Middle frontal gyrus (tissue), 1 donor: ENCODE data around the gene SYNJ1.
"Not testable (repeated sequence)": the region's sequence is repeated elsewhere in the genome, so short reads cannot be mapped to it uniquely, and the experiment has no call there.

Experiments used
- DNase-seq: peaks from one replicate; pipeline ENCODE4 v3.0.0-alpha.2; 2015; ENCODE audit warnings: low spot score; ENCODE audit errors: extremely low spot score

The SYNJ1 gene

GRCh38 chr21:32690085-32690484 lies 37.7 kb downstream of the SYNJ1 start:
- no peak for DNase-seq

- DNase-seq = no peak
Measured at GRCh38 chr21:32687643-32688345, 40.0 kb downstream of the SYNJ1 start.

DNA sequence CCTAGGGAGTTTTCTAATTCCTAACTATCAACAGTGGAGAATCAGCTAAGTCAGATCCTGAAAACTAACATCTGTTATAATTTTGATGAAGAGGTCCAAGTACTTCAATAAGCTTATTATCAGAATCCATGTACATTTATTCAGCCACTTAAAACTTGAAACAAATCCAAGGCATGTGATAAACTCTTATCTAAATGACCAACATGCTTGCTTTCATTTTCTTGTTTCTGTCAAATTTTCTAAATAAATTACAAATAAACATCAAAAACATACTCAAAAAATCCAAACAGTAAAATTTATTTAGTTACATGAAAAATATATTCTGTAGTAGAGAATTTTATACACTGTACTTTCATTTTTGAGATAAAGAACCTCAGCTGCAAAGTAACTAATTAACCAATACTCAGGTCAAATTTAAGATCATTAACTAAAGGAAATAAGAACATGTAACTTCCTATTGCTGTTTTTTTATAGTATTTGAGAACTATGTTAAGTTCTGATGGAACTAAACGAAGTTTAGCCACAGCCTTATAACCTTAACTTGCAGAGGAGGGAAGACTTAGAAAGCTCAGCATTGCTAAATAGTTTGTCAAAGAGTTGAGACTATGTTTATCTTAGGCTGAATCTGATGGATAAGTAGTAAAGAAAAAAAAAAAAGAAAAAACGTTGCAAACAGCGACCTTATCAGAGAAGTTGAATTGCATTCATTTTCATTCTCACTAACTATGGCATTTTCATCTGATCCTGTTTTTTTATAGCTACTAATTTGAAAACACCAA lies 44.9 kb downstream of the SYNJ1 start:
- DNase-seq = no peak

GRCh38 chr21:32674731-32675130 lies 53.1 kb downstream of the SYNJ1 start:
- DNase-seq = no peak

GRCh38 chr21:32674038-32674437 lies 53.8 kb downstream of the SYNJ1 start:
- DNase-seq = no peak

GRCh38 chr21:32666258-32666657 lies 61.6 kb downstream of the SYNJ1 start:
- no peak for DNase-seq

- DNase-seq = not testable (repeated sequence)
Measured at GRCh38 chr21:32664095-32664494, 63.7 kb downstream of the SYNJ1 start.

DNA sequence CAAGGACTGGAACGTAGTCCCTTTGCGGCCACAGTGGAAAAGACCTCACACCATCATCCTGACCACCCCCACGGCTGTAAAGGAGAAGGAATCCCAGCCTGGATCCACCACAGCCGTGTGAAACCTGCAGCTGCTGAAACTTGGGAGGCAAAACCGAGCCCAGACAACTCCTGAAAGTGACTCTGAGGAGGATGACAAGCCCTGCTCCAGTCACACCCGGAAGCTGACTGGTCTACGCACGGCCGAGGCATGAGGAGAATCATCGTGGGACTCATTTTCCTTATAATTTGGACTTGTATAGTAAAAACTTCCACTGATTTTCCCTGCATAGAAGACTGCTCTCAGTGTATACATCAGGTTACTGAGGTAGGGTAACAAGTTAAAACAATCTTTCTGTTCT lies 65.8 kb downstream of the SYNJ1 start:
- DNase-seq = not testable (repeated sequence)

DNA sequence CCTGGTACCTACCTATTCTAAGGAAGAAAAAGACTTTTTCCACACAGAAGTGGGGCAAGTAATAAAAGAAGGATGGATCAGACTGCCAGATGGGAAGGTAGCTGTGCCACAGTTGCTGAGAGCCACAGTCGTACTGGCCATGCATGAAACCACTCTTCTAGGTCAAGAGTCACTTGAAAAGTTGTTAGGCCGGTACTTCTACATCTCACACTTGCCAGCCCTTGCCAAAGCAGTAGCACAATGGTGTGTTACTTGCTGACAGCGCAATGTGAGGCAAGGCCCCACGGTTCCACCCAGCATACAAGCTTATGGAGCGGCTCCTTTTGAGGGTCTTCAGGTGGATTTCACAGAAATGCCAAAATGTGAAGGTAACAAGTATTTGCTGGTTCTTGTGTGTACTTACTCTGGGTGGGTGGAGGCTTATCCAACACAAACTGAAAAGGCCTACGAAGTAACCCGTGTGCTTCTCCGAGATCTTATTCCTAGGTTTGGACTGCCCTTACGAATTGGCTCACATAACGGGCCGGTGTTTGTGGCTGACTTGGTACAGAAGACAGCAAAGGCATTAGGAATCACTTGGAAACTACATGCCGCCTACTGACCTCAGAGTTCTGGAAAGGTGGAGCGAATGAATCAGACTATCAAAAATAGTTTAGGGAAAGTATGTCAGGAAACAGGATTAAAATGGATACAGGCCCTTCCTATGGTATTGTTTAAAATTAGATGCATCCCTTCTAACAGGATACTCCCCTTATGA lies 66.6 kb downstream of the SYNJ1 start:
- DNase-seq = not testable (repeated sequence)

GRCh38 chr21:32658524-32658923 lies 69.3 kb downstream of the SYNJ1 start:
- DNase-seq = no peak

DNA sequence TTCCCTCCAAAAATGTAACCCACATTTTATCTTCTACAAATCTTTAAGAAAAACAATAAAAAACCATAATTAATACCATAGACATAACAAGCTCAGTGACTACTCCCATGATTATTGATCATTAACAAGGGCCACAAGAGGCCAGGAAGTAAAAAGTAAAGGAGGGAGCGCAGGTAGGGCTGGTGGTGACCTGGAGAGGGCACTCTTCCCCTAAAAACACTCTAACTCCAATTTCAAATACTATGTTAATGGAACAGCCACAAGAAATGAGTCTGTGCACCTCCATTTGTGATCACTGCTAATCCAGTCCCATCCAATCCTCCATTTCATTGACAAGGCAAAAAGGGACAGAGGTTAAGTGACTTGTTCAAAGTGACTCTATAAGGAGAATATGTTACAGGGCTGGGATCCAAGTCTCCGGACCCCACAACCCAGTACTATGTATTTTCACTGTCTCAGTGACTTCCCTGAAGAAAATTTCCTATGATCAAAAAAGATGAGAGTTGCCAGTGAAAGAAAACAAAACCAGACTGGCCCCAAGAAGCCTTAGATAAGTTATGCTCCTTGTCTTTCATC lies 74.4 kb downstream of the SYNJ1 start:
- no peak for DNase-seq

DNA sequence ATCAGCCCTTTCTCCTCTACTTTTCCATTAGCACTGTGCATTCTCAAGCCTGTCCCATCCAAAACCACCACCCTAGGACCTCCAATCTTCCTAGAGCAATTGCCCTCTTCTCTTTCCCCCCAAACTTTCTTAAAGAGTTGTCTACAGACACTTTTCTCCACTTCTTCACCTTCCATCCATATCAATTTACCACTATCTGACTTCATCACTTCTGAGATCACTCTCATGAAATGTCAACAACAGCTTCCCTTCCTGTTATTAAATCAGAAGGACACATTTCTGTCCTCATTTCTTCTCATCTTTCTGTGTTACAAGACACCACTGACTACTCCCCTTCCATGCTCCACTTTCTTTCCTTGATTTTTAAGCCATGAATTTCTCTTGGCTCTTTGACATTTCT lies 79.6 kb downstream of the SYNJ1 start:
- no peak for DNase-seq

- no peak for DNase-seq
Measured at GRCh38 chr21:32645261-32646182, 82.3 kb downstream of the SYNJ1 start.

DNA sequence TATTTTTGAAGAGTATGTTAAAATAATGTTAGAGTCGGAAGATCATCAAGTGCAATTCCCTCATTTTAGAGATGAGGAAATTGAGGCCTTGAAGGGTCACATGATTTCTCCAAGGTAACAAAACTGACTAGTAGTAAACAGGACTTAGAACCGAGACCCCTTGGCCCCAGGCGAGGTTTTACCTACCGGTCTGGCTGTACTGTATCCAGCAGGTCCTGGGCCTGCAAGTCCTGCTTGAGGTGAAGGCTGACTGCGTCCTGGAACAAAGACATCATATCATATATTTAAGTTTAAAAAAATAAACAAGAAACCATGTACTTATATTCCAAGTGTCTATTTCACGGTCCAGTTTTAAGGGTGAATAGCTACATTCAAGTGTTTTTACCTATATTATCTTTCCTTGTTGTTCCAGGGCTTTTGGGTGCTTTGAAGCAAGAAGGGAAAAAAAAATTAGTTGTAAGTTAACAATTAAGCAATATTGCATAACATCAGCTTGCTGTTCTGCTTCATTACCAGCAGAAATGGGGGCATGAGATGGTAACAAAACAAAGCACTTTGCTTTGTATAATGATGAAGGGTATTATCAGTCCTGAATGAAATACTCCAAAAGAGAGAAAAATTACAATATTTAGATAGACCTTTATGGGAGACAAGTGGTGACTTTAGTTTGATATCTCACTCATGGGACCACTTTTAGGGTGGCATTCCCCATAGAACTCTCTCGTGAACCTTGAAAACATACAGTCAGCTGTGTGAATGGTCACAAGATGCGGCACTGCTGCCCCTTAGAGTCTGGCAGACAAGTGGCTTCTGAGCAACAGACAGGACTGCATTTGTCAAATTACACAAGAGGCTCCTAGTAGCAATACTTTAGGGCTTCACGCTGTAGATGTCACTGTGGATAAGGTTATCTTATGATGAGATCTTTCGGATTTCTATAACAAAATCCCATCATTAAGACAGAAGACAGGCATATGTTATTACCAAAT lies 85.8 kb downstream of the SYNJ1 start:
- DNase-seq = no peak

- DNase-seq = no peak
Measured at GRCh38 chr21:32626621-32627196, 101.1 kb downstream of the SYNJ1 start.

DNA sequence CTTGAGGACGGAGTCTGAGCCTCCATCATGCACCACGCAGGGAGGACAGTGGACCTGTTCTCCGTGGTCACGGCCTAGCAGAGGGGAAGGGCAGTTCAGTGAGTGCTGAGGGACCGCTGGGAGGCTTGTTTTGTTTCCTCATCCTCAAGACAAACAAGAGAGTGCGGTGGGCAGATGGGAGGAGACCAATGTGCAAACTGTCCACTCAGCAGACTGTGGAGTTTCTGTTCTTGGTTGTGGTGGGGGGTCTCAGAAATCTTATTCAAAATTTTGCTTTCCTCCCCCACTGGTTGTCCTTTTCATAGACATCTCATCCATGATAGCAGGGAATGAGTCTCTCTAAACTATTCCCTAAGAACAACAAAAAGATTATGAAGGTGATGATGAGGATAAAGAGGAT lies 109.6 kb downstream of the SYNJ1 start:
- not testable (repeated sequence) for DNase-seq

DNA sequence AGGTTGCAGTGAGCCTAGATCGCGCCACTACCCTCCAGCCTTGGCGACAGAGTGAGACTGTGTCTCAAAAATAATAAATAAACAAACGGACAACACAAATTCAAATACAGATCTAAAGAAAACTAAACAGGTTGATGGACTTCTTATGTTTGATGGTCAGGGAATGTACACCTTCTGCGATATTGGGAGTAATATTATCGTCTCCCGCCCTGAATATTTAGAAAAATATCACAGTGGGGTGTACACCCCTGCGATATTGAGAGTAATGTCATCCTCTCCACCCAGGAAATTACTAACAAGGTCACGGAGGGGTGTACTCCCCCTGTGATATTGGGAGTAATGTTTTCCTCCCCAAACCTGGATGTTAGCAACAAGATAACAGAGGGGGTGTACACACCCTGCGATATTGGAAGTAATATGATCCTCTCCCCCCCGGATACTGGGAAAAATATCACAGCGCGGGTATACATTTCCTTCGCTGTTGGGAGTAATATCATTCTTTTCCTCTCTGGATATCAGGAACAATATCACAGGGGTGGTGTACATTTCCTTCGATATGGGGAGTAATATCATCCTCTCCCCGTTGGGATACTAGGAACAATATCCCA lies 114.3 kb downstream of the SYNJ1 start:
- DNase-seq = no peak

DNA sequence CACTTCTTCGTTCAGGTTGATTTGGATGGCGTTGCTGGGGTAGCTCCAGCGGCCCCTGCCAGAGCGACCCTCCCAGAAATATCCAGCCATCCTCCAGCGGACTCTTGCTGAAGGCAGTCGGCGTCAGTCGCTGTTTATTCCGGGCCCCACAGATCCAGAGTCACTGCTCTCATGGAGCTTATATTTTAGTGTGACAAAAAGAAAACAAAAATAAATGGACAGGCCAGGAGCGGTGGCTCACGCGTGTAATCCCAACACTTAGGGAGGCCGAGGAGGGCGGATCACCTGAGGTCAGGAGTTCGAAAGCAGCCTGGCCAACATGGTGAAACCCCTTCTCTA lies 114.8 kb downstream of the SYNJ1 start:
- DNase-seq = no peak
